ENCODE measurements around the gene MLLT6.

The MLLT6 gene

GRCh38 chr17:38674749-38675615 is 30.1 kb upstream of the MLLT6 start, which contains the start of gene EPOP:
TSS of gene EPOP (minus strand) at chr17:38674957. CDS start at chr17:38674495, 462 bp downstream.
- DNase-seq (ENCODE audit: low read depth in 2 of 2) = peak; percentile 50 to 91

DNA sequence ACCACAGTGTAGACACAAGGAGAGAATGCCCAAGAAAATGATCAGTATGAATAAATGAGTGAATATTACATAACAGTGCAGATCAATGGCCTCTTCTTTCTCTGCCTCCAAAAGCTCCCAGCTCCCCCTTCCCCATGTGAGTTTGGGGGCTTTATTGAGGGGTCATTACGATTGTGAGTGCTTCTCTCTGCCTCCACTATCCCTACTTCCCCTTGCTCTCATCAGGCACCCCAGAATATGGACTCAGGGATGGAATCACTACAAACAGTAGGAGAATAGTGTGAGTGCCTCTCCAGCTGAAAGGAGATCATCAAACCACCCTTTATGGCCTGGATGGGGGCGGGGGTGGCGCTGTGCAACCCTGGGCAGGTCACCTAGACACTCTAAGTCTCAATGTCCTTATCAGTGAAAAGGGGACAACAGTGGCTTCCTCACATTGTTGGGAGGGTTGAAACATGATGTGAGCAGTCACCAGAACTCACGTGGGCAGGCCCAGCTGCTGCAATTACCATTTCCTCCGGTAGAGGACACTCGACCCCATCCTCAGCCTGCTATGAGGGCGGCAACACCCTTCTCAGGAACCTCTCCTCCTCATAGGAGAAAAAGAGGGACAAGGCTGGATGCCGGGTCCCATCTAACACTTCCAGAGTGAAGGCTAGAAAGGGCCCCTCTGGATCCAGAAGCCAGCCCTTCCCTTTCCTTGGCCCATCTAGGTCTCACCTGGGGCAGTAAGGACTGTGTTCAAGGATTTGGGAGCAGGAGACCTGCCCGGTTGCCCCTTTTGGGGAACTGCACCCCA is 28.2 kb upstream of the MLLT6 start:
- DNase-seq (ENCODE audit: low read depth in 2 of 2) = peak; percentile 52 to 85

DNA sequence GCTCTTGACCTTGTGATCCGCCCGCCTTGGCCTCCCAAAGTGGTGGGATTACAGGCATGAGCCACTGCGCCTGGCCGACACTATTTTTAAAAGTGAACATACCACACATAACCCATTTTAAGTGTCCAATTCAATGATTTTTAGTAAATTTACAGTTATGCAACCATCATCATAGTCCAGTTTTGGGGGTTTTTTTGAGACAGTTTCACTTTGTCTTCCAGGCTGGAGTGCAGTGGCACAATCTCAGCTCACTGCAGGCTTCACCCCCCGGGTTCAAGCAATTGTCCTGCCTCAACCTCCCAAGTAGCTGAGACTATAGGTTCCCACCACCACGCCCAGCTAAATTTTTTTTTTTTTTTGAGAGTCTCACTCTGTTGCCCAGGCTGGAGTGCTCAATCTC is 27.3 kb upstream of the MLLT6 start:
- no peak for DNase-seq (ENCODE audit: low read depth in 2 of 2)

GRCh38 chr17:38681096-38681495 is 24.0 kb upstream of the MLLT6 start:
- no peak for DNase-seq (ENCODE audit: low read depth in 2 of 2)

GRCh38 chr17:38685491-38685890 is 19.6 kb upstream of the MLLT6 start:
- no peak for DNase-seq (ENCODE audit: low read depth in 2 of 2)

- no peak for DNase-seq (ENCODE audit: low read depth in 2 of 2)
These were observed 17.8 kb upstream of the MLLT6 start for GRCh38 chr17:38687286-38687685.

GRCh38 chr17:38690386-38690785 is 14.7 kb upstream of the MLLT6 start:
- no peak for DNase-seq (ENCODE audit: low read depth in 2 of 2)

DNA sequence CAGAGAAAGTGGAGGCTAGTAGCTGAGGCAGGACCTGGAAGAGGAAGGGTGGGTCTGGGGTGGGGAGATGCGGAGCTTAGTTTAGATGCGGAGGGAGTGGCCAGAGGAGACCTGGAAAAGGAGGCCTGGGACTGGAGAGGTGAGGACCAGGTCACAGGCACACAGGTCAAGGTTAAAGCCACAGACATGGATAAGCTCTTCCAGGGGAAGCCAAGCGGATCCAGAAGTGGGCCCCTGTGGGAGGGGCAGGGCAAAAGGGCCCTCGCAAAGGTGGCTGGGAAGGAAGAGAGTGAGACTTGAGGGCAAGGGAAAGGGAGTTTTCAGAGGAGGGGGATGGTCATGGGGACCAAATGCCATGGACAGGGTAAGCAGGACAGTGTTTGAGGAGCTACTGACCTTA is 13.9 kb upstream of the MLLT6 start:
- no peak for DNase-seq (ENCODE audit: low read depth in 2 of 2)

- DNase-seq (ENCODE audit: low read depth in 2 of 2) = no peak
These were observed 11.3 kb upstream of the MLLT6 start for GRCh38 chr17:38693700-38694329.

DNA sequence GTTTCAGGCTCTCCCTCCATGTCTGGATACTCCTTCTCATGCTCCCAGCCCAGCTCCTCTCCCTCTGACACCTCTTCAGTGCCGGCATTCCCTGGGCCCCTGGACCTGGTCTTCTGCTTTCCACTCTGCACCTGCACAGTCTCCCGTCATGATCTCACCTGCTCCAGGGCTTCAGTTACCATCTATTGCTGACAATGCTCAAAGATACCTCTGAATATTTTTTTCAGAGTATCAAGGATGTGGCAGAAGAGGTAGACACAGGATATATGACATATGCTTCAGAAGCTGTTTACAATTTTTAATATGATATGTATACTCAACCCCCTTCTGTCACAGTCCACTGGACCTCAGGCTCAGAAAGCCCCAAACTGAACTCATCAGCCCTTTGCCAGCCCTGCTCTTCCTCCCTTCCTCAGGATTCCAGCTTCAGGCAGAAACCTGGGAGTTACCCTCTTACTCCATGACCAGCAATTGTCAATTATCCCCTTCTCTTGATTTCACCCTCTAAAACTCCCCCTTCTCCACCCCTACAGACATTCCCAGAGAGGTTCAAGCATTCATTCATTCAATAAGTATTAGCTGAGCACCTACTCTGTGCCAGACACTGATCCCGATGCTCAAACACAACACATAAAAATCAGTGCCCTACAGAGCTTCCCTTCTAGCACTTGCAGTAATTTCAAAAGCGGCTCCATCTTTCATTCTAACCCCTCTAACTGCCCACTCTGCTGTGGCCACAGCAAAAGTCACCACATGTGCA is 7.8 kb upstream of the MLLT6 start:
- DNase-seq (ENCODE audit: low read depth in 2 of 2) = no peak

DNA sequence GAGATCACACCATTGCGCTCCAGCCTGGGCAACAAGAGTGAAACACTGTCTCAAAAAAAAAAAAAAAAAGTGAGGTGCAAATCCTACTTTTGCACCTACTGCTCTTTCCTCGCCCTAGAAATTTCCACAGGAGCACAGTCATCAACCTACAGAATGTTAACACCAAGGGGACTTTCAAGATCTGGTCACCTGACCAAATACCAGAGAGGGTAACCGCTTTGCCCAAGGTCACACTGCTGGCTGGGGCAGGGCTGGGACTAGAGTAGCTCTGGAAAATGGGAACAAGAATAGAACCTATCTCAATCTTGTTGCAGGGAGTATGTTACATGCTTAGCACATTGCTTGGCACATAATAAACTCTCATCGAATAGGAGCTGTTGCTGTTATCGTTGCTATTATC is 6.3 kb upstream of the MLLT6 start:
- no peak for DNase-seq (ENCODE audit: low read depth in 2 of 2)

DNA sequence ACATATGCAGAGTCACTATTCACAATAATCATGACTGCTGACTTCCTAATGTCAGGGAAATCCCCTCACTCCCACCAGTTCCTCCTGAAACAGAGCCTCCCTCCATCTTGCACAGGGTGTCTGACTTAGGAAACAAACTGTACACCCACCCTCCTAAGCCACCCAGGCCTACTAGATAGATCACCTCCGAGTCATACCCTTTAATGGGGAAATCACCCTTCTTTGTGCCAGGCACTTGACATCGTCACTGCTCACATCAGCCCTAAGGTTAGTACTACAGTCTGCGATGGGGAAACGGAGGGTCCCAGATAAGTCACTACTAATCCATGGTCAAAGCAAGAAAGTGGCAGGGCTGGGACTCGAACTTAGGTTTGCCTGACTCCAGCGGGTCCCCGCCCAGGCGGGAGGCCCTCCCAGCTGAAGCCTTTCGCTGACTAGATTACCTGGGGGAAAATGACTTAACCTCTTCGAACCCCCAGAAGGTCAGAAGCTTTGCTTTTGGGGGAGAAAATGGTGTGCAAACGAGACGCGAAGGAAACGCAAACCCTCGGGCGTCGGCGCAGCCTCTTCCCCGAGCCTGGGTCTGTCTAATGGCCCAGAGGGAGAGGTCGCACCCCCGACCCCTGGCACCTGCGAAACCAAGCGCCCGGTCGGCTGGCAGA is 3.4 kb upstream of the MLLT6 start:
- peak in 1 of 2 donors; percentile 65 for DNase-seq (ENCODE audit: low read depth in 2 of 2)

DNA sequence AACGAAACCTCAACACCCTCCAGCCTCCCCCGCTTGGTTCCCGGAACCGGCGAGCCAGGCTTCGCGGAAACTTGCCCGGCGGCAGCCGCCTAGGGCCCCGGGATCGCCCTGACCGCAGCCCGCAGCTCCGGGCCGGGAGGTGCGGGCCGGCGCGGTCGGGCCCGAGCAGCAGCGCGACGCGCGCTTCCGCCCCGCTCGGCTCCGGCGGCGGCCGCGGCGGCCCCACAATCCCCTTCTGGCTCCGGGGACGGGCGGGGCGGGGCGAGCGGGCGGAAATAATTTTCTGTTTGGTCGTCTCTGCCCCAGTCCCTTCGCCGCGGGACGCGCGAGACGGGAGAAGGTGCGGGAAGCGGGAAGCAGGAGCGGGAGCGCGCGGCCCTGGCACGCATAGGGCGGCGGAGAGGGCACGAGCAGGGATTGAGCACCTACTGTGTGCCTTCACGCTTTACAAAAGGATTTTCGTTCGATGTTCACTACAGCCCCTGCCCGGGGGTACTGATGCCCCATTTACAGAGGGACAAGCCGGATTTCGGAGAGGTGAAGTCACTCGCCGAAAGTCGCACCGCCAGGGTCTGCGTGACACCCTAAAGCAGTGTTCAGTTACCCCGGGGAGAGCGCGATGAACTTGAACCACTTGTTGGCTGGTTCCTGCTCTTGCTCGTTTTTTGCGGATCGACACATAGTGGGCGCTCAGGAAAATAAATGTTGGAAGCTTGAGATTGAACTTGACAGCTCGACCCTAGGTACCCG is 2.7 kb upstream of the MLLT6 start:
- peak; percentile 55 for DNase-seq (ENCODE audit: low read depth in 2 of 2)

GRCh38 chr17:38702916-38703741 is 1.9 kb upstream of the MLLT6 start:
- DNase-seq (ENCODE audit: low read depth in 2 of 2) = no peak

DNA sequence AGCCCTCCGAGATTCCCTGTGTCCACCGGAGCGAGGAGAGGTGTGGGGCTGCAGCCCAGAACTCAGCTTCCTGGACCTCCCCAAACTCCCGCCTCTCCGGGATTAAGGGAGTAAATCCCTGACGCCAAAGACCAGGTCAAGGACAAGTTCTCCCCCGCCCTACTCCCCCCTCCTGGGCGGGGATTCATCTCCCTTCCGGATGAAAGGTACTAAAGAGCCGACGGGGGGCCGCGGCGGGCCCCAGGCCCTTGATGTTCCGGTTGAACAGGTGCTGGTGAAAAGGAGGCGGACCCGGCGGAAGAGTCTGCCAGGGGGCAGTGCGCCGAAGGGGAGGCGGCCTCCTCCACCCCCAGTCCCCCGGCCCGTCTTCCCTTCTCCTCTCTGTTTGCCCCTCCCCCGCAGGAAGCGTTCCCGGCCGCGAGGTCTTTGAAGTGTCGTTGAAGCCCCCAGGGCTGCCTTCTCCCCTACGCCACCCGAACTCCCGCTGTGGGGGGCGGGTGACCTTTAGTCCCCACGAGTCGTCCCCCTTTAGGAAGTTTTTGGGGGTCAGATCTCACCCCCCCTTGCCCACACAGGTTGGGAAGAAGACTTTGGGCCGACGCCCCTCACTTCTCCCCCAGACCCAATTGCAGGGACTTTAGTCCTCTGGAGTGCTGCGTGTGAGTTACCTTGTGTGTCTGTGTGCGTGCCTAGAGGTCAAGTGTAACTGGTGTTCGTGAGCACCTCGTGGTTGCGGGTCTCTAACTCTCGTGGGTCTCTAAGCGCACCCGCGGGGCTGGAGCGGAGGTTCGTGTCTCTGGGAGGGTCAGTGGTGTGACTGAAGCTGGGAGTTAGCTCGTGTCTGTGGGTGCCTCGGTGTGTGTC is 1.1 kb upstream of the MLLT6 start:
- DNase-seq (ENCODE audit: low read depth in 2 of 2) = peak in 1 of 2 donors; percentile 79

- no peak for DNase-seq (ENCODE audit: low read depth in 2 of 2)
These were observed 390 bp downstream of the MLLT6 start for GRCh38 chr17:38705523-38705802.

DNA sequence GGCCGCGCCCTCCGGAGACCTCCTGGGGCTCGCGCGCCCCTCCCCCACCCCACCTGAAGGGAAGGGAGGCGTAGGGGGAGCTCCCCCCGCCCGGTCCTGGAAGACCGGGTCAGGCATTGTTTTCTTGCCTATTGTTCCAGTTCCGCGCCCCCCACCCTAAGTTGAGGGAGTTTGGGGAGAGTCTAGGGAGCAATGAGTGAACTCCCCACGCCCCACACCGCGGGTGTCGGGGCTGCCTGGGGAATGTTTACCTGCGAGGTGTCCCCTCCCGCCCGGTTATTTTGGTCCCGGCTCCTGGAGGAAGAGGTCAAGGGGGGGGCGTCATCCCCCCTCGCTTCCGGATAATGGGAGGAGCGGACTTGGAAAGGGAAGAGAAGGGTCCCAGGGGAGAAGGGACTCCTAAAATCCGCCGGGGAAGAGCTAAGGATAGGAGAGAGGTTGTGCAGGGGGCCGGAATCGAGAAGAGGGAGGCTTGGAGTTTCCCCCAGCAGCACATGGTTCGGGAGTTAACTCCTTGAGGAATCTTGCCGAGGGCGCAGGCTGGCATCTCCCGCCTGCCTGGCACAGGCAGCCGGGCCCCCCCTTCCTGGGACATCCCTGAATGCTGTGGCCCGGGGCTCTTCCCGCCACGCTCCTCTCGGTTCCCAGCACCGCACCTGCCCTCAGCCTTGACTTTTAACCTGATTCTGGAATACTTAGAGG is 881 bp downstream of the MLLT6 start:
- DNase-seq (ENCODE audit: low read depth in 2 of 2) = no peak

All from stimulated activated CD4-positive, alpha-beta T cell treated with anti-CD3 and anti-CD28 coated beads, Interleukin-1b, Interleukin-23, amount 100 ng/mL, for 1 hour (primary cell).